Chondrocyte (in vitro differentiated cells): ENCODE results near the gene PTPN3. TPM values are rescaled to one million over a fixed set of nuclear protein-coding genes. Genes with fewer than 3 reads are reported as not detected.

Experiments used
- DNase-seq: peaks from one replicate; pipeline ENCODE4 v3.0.0; 2021; ENCODE audit warnings: mixed read lengths, low spot score
- H3K27ac Mint-ChIP-seq: one replicate; pipeline ENCODE4 v1.8.0; 2021; ENCODE audit warnings: mild to moderate bottlenecking, moderate library complexity, mixed read lengths; ENCODE audit not compliant: unreplicated experiment
- H3K27me3 Mint-ChIP-seq: 2 replicates; pipeline ENCODE4 v1.8.0; 2021; ENCODE audit warnings: low read depth, mixed read lengths
- H3K36me3 Mint-ChIP-seq: 2 replicates; pipeline ENCODE4 v1.8.0; 2021; ENCODE audit warnings: low read depth, mixed read lengths
- H3K4me1 Mint-ChIP-seq: 2 replicates; pipeline ENCODE4 v1.8.0; 2021; ENCODE audit warnings: low read depth, mild to moderate bottlenecking, mixed read lengths
- H3K4me3 Mint-ChIP-seq: one replicate; pipeline ENCODE4 v1.8.0; 2021; ENCODE audit warnings: mild to moderate bottlenecking, moderate library complexity, mixed read lengths; ENCODE audit not compliant: unreplicated experiment
- H3K9me3 Mint-ChIP-seq: 2 replicates; pipeline ENCODE4 v1.8.0; 2021; ENCODE audit warnings: low read depth, mixed read lengths
- total RNA-seq: library from RNA; stranded (reverse); gene quantifications from 3 replicates; pipeline ENCODE4 v1.2.1, GENCODE V29; 2021
- TF ChIP-seq, protein P1 (sequence below): fragments of 200-600 bp; sonication (generic); IDR thresholded peaks from 2 replicates; pipeline ENCODE4 v1.5.0; 2021; ENCODE audit warnings: antibody characterized with exemption, mild to moderate bottlenecking, moderate library complexity

The PTPN3 gene
- total RNA-seq, 1 donor from 2014 or later, result 7.2 TPM

DNA sequence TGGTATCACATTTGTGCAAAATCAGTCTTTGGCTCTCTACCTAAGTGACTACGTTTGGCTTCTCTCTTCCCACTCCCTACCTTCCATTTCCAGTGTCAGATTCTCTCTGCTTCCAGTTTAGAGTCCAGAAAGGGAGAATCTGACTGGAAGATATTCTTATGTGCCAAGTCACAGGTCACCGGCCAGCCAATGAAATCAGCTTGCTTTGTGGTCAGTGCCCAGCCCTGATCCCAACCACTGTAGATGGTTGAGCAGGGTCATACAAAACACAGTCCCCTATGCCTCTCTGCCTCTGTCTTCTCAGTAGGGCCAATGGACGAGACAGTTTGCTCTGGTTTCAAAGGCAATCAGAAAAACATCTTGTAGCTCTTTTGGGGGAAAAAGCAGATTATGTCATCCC, 161.7 kb downstream of the PTPN3 start:
- TF ChIP-seq, protein P1, sequence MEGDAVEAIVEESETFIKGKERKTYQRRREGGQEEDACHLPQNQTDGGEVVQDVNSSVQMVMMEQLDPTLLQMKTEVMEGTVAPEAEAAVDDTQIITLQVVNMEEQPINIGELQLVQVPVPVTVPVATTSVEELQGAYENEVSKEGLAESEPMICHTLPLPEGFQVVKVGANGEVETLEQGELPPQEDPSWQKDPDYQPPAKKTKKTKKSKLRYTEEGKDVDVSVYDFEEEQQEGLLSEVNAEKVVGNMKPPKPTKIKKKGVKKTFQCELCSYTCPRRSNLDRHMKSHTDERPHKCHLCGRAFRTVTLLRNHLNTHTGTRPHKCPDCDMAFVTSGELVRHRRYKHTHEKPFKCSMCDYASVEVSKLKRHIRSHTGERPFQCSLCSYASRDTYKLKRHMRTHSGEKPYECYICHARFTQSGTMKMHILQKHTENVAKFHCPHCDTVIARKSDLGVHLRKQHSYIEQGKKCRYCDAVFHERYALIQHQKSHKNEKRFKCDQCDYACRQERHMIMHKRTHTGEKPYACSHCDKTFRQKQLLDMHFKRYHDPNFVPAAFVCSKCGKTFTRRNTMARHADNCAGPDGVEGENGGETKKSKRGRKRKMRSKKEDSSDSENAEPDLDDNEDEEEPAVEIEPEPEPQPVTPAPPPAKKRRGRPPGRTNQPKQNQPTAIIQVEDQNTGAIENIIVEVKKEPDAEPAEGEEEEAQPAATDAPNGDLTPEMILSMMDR, result no peak
- H3K4me3 Mint-ChIP-seq, result no peak overlapping the region
- peaks cover 5% of the 10 kb centered on the region for H3K4me1 Mint-ChIP-seq
- H3K27ac Mint-ChIP-seq, result no peak overlapping the region
- no peaks in the 10 kb centered on the region for H3K9me3 Mint-ChIP-seq
- no peaks in the 10 kb centered on the region for H3K36me3 Mint-ChIP-seq
- peak; percentile 21 for DNase-seq
- no peaks in the 10 kb centered on the region for H3K27me3 Mint-ChIP-seq

DNA sequence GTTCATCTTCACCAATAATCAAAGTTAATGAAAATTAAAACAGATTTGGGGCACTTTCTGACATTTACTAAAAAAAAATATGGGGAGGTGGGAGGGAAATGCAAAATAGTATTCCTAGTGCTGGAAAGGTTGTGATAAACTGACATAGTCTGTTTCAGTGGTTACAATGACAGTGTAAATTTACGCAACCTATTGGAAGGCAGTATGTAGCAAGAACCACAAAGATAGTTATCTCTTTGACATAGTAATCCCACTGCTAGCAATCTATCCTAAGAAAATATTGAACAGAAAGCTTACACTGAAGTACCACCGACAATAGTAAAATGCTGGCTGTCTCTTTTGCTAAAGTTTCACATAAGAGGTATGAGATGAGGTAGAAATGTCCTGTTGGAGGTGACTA, 162.2 kb downstream of the PTPN3 start:
- Mint-ChIP-seq H3K36me3 (no peaks in the 10 kb centered on the region), H3K4me3 (no peak overlapping the region), H3K9me3 (no peaks in the 10 kb centered on the region), H3K4me1 (peaks cover 10% of the 10 kb centered on the region), H3K27me3 (no peaks in the 10 kb centered on the region), H3K27ac (no peak overlapping the region)
- no peak for DNase-seq
- TF ChIP-seq, protein P1, result no peak

DNA sequence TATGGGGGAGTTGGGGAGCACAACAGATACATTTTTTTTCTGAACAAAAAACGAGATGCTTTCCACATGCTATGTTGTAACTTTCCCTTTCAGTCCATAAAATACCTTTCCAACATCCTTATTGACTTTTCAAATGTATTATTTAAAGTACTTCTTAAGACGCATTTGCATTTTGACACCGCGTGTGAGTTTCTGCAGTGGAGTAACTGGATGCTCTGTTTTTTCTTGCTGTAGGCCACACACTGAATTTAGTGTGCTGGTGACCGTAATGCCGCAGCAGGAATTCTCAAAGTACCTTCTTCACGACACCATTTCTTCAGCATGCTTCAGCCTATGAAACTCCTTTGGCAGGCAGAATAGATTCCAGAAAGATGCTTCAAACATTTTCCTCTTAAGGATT, 163.0 kb downstream of the PTPN3 start:
- Mint-ChIP-seq H3K4me1 (peaks cover 10% of the 10 kb centered on the region), H3K4me3 (no peak overlapping the region), H3K36me3 (no peaks in the 10 kb centered on the region), H3K27me3 (no peaks in the 10 kb centered on the region), H3K27ac (no peak overlapping the region), H3K9me3 (no peaks in the 10 kb centered on the region)
- TF ChIP-seq, protein P1, result no peak
- DNase-seq, result no peak

DNA sequence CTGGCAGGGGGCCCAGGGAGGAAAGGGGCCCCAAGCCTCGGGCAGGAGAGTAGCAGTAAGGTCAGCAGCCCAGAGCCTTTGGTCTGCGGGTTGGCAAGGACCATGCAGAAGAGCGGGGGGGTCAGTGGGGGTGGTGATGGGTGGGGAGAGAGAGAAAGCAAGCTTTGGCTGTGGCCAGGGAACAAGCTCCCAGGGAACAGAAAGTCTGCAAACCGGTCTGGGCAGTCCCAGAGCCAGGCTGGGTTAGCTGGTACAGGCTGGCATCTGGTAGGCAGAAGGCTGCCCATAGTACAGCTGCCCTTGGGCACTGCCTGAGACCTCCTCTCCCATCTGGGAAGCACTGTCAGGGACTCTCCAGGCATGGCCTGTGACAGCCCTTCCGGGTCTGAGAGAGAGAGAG, 166.8 kb downstream of the PTPN3 start:
- Mint-ChIP-seq H3K27me3 (no peaks in the 10 kb centered on the region), H3K36me3 (no peaks in the 10 kb centered on the region), H3K4me1 (peaks cover 30% of the 10 kb centered on the region), H3K4me3 (no peak overlapping the region), H3K27ac (no peak overlapping the region), H3K9me3 (no peaks in the 10 kb centered on the region)
- DNase-seq, result no peak
- TF ChIP-seq, protein P1, result no peak

DNA sequence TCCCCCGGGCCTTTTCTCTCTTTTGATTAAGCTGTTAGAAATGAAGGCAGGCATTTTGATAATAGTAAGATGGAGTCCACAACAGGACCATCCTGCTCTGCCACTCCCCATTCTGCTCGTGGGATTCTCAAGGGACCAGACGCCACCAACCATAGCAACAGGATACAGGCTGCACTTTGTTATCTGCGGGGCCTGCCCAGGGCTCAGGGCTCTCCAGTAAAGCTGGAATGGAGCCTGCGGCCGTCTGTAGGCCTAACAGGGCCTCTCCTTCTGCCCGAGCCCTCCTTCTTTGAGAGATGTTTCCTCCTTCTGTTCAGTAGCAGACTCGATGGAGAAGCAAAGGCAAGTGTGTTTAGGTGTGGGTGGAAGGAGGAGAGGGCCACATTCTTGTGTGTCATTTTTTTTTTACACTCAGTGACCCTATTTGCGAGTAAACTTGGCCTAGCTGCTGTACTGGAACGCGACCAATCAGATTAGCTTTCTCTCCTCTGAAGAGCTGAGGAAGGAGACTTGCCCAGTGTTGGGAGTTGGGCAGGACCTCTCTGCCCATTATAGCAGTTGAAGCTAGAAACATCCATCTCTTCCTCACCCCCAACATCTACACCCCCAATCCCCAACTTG, 168.4 kb downstream of the PTPN3 start:
- H3K36me3 Mint-ChIP-seq, result no peaks in the 10 kb centered on the region
- H3K27ac Mint-ChIP-seq, result peak overlapping the region; percentile 58
- H3K4me3 Mint-ChIP-seq, result no peak overlapping the region

More for the DNA sequence above, 168.4 kb downstream of the PTPN3 start:
- Mint-ChIP-seq H3K4me1 (peaks cover 30% of the 10 kb centered on the region), H3K9me3 (no peaks in the 10 kb centered on the region), H3K27me3 (no peaks in the 10 kb centered on the region)
- no peak for DNase-seq
- TF ChIP-seq, protein P1, result no peak
